NCI-H526 (cell line): ENCODE results near the gene ARMC7.
"Not testable (repeated sequence)": the region's sequence is repeated elsewhere in the genome, so short reads cannot be mapped to it uniquely, and the experiment has no call there.

Source experiments
- DNase-seq, 2 experiments: peaks; one replicate each; lab custom pipeline; 2025; lab: John Stamatoyannopoulos, UW

The ARMC7 gene

DNA sequence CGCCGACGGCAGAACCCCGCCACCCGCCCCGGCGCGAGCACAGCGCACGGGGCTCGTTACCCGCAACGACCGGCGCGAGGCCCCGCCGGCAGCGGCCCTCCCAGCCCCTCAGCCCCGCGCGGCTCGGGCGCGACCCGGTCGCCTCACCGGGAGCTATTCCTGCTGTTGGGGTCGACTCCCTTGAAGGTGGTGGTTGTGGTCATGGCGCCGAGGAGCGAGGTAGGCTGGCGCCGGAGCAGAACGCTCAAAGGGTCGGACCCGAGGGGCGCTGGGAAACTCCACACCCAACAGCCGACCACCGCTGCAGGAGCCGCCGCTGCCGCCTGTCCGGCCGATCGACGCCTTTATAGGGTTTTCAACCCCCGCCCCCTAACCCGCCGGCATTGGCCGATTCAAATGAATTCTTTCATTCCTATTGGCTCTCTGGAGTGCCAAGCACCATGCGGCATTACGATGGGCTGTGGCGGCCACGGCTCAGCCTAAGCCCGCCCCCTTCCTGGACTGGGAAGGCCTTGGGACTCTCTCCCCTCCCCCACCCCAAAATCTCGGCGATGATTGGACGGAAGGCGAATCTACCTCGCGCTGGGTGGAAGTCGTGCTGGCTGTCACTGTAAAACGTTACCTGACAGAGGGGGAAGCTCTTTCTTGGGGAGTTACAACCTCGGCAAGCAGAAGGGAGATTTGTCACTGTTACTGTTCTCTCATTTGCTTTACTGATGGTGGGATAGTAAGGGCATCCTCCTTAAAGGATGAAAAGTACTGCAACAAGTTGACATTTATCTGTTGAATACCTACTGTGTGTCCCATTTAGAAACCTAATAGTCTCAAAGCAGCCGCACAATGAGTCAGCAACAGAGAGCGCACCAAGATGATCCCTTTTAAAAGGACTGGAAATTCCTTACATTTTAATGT lies 44.7 kb downstream of the ARMC7 start, which contains the start of gene JPT1:
TSS of gene JPT1 (minus strand) at position 318 of the 912 bp plus-strand sequence. CDS start at position 203, 115 bp downstream.
- DNase-seq: peak; percentile 98 to 100

DNA sequence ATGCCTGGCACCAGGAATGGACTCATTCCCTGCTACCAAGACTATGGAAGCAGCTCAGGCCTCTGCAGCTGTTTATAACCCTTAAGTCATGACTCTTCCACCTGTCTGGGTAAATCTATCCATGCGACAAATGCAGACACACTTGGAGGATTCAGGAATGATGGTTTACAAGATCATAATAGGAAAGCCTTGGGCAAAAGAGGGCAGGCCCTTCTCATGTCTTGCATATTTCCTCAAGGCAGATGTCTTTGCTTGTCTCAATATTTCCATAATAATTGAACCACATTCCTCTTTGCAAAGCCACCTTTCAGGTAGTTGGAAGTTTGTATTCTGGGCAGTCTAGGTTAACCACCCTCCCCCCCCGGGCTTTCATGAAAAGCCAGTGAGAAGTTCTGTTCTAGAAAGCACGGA lies 45.4 kb downstream of the ARMC7 start:
- no peak for DNase-seq

DNA sequence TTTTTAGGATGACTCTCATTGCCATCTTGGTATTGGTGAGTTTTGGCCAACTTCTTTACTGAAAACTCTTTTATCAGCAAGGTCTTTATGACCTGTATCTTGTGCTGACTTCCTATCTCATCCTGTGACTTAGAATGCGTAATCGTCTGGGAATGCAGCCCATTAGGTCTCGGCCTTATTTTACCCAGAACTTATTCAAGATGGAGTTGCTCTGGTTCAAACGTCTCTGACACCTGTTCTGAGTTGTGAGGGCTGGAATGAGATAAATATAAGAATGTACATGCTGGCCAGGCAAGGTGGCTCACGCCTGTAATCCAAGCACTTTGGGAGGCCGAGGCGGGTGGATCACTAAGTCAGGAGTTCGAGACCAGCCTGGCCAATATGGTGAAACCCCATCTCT lies 48.7 kb downstream of the ARMC7 start:
- DNase-seq: not testable (repeated sequence)

DNA sequence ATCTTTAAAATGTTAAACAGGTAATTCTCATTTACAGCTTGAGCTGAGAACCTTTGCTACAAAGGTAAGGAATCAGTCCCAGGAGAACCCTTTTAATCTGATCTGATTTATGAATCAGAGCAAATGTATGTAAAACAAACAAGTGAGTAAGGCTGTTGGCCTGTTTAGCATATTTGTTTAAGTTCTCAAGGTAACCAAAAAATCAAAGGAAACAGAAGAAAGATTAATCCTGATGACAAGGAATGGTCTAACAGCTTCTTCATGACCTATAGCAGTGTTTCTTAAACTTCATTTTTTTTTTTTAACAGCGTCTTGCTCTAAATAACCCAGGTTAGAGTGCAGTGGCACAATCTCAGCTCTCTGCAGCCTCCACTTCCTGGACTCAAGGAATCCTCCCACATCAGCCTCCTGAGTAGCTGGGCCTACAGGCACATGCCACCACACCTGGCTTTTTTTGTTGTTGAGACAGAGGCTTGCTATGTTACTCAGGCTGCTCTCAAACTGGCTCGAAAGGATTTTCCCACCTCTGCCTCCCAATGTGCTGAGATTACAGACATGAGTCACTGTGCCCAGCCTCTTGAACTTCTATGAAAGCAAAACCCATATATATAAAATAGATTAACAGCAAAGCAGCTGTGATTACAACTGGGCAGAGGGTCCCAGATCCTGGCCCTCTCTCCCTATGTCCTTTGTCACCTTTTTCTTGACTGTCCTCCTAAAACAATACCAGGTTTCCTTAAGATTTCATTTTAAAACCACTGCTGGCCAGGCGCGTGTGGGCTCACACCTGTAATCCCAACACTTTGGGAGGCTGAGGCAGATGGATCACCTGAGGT lies 49.6 kb downstream of the ARMC7 start:
- no peak for DNase-seq

DNA sequence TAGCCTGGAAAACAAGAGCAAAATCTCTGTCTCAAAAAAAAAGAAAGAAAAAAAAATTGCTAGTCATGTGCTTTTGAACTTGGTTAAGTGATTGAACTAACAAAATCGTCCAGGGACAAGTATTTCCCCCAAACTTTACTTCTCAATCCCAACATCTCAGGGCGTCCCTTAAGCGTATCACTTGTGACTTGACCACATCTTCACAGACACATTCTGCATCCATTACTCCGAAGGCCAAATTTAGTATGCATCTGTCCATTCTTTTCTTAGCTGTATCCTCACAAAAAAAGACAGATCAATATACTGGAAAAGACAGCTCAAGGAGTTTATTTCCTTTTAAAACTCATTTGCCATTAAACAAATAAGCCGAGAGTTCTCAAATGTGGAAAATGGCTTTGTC lies 50.4 kb downstream of the ARMC7 start:
- no peak for DNase-seq

DNA sequence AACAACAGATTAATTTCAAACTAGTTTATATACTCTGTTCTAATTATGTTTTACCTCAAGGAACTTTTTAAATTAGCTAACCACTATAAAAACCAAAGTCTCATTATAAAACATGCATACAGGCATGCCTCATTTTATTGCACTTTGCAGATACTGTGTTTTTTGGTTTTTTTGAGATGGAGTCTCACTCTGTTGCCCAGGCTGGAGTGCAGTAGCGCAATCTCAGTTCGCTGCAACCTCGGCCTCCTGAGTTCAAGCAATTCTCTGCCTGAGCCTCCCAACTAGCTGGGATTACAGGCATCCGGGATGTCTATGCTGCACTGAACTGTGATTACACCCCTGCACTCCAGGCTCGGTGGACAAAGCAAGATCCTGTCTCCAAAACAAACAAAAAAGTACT lies 53.3 kb downstream of the ARMC7 start:
- no peak for DNase-seq

DNA sequence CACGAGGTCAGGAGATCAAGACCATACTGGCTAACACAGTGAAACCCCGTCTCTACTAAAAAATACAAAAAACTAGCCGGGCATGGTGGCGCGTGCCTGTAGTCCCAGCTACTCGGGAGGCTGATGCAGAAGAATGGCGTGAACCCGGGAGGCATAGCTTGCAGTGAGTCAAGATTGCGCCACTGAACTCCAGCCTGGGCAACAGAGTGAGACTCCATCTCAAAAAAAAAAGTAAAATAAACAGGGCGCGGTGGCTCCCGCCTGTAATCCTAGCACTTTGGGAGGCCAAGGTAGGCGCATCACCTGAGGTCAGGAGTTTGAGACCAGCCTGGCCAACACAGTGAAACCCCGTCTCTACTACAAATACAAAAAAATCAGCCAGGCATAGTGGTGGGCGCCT lies 54.8 kb downstream of the ARMC7 start:
- DNase-seq: not testable (repeated sequence)

- DNase-seq: no peak
Observed at GRCh38 chr17:75168998-75169397, 59.2 kb downstream of the ARMC7 start.

DNA sequence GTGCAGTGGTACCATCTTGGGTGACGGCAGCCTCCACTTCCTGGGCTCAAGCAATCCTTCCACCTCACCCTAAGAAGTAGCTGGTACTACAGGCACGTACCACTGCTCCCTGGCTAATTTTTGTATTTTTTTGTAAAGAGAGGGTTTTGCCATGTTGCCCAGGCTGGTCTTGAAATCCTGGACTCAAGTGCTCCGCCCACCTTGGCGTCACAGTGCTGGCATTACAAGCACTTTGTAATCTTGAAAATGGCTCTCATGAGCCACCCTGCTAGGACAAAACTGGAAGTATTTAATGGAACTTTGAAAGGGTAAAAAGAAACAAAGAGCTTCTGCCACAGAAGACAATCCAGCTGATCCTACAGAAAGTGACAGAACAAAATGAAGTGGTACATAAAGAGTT lies 63.8 kb downstream of the ARMC7 start:
- DNase-seq: no peak

DNA sequence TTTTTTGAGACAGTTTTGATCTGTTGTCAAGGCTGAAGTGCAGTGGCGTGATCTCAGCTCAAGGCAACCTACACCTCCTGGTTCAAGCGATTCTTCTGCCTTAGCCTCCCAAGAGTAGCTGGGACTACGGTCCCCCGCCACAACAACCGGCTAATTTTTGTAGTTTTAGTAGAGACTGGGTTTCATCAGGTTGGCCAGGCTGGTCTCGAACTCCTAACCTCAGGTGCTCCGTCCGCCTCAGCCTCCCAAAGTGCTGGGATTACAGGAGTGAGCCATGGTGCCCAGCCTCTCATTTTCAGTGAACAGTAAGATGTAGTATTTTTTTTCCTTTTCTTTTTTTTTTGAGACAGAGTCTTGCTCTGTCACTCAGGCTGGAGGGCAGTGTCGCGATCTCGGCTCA lies 65.2 kb downstream of the ARMC7 start:
- DNase-seq: no peak

GRCh38 chr17:75176625-75177024 lies 66.9 kb downstream of the ARMC7 start:
- DNase-seq: no peak

DNA sequence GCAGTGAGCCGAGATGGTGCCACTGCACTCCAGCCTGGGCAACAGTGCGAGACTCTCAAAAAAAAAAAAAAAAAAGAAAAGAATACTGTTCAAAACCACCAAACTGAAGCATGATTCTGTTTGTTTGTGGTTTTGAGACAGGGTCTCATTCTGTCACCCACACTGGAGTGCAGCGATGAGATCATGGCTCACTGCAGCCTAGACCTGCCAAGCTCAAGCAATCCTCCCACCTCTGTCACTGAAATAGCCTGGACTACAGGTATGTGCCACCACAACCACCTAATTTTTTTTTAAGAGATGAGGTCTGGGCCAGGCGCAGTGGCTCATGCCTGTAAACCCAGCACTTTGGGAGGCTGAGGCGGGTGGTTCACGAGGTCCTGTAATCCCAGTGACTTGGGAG lies 68.7 kb downstream of the ARMC7 start:
- no peak for DNase-seq
